Spleen (tissue), 7 donors: Measurements from ENCODE around the gene IMMP2L.

Source experiments
- POLR2A ChIP-seq, 3 donors: fragments of 450-650 bp; IDR thresholded peaks; one replicate each; pipeline ENCODE4 v1.5.1; 2017; ENCODE audit warnings: antibody characterized with exemption in 3 of 3, mild to moderate bottlenecking in 1 of 3
- TF ChIP-seq, protein P1 (sequence below), 11 experiments: fragments of 200-600 bp in 7 of 11; fragments of 450-650 bp in 4 of 11; sonication (generic) in 4 of 11; IDR thresholded peaks in 8 of 11; conservative IDR thresholded peaks in 3 of 11; 1 replicate in 7 of 11; 2 replicates in 4 of 11; pipeline versions ENCODE4 v1.4.0 to v1.8.0; 2016 to 2021; ENCODE audit warnings: antibody characterized with exemption in 11 of 11, inconsistent platforms in 4 of 11, mild to moderate bottlenecking in 1 of 11
- donor health status: DM: no; HTN: no; CAD: no; lungs with moderate emphysema.
- donor health status: DM: no; HTN: no; CAD: no.
- donor health status: DM: no; HTN: no; CAD: no.

GRCh38 chr7:111038185-111038584 is 524.1 kb downstream of the IMMP2L start:
- TF ChIP-seq POLR2A (IDR thresholded peaks at IDR 0.05), result no peak
- TF ChIP-seq, protein P1, sequence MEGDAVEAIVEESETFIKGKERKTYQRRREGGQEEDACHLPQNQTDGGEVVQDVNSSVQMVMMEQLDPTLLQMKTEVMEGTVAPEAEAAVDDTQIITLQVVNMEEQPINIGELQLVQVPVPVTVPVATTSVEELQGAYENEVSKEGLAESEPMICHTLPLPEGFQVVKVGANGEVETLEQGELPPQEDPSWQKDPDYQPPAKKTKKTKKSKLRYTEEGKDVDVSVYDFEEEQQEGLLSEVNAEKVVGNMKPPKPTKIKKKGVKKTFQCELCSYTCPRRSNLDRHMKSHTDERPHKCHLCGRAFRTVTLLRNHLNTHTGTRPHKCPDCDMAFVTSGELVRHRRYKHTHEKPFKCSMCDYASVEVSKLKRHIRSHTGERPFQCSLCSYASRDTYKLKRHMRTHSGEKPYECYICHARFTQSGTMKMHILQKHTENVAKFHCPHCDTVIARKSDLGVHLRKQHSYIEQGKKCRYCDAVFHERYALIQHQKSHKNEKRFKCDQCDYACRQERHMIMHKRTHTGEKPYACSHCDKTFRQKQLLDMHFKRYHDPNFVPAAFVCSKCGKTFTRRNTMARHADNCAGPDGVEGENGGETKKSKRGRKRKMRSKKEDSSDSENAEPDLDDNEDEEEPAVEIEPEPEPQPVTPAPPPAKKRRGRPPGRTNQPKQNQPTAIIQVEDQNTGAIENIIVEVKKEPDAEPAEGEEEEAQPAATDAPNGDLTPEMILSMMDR (IDR thresholded peaks at IDR 0.05 in 8 of 11, conservative IDR thresholded peaks at IDR 0.05 in 3 of 11), result no peak
